ENCODE data around the gene PPP3CA. TPM values are rescaled to one million over a fixed set of nuclear protein-coding genes. Genes with fewer than 3 reads are reported as not detected.

The PPP3CA gene
- total RNA-seq, 1 experiment from 2014 or later: 15.5 TPM

DNA sequence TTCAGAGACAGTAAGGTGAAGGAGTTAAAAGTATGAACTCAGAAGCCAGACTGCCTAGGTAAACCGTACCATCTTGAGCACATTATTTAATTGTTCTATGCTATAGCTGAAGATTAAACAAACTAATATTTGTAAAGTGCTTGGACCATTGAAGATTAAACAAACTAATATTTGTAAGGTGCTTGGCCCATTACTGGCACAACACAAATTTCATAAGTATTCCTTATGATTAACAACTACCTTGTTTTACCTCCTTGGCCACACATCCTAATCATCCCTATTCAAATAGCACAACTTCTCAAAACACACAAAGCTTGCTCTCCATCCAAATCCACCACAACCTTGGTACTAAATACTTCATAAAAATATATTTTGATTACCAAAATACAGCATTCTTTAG is 137.0 kb downstream of the PPP3CA start:
- H3K36me3 ChIP-seq (ENCODE audit: low read depth, low read length): no peaks in the 10 kb centered on the region
- no peak overlapping the region for H2AFZ ChIP-seq (ENCODE audit: low read length)
- intact Hi-C loops (cut with micrococcal nuclease): no loop called here
- DNase-seq (no peak), ATAC-seq (no peak)
- H3K4me2 ChIP-seq (ENCODE audit: low read length): 0 out of 2 replicates have a peak overlapping the region, but pooled peaks have one; percentile 10
- no peaks in the 10 kb centered on the region for H4K20me1 ChIP-seq (ENCODE audit: low read length)
- ChIA-PET POLR2A (ENCODE audit: unreplicated experiment) (interaction anchor here (0.6 kb wide), 1 partner anchor 40 kb away, joined by 3 read pairs; no protein-coding TSS in a partner anchor), CTCF (no interaction called here)
- peak overlapping the region; percentile 92 for H3K27ac ChIP-seq (ENCODE audit: low read length)
- BruUV-seq (replicated peaks): no TSS peak
- H3K27me3 ChIP-seq (ENCODE audit: low read length): no peaks in the 10 kb centered on the region
- H3K9me2 ChIP-seq (replicated peaks; ENCODE audit: low read length): no peaks in the 10 kb centered on the region
- TF ChIP-seq EZH2 (IDR thresholded peaks at IDR 0.05; ENCODE audit: low read length, unreplicated experiment) (no peak), EZH2phosphoT487 (IDR thresholded peaks at IDR 0.05; ENCODE audit: borderline replicate concordance, low read length) (no peak)
- TF ChIP-seq, protein P1, sequence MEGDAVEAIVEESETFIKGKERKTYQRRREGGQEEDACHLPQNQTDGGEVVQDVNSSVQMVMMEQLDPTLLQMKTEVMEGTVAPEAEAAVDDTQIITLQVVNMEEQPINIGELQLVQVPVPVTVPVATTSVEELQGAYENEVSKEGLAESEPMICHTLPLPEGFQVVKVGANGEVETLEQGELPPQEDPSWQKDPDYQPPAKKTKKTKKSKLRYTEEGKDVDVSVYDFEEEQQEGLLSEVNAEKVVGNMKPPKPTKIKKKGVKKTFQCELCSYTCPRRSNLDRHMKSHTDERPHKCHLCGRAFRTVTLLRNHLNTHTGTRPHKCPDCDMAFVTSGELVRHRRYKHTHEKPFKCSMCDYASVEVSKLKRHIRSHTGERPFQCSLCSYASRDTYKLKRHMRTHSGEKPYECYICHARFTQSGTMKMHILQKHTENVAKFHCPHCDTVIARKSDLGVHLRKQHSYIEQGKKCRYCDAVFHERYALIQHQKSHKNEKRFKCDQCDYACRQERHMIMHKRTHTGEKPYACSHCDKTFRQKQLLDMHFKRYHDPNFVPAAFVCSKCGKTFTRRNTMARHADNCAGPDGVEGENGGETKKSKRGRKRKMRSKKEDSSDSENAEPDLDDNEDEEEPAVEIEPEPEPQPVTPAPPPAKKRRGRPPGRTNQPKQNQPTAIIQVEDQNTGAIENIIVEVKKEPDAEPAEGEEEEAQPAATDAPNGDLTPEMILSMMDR (conservative IDR thresholded peaks at IDR 0.05; ENCODE audit: low read depth, low read length): no peak
- no peaks in the 10 kb centered on the region for H3K9me3 ChIP-seq (ENCODE audit: low read length)
- no peaks in the 10 kb centered on the region for H3F3A ChIP-seq (ENCODE audit: low read length, unreplicated experiment)
- H3K4me1 ChIP-seq (ENCODE audit: insufficient read depth, low read length): peaks cover 32% of the 10 kb centered on the region
- H3K79me2 ChIP-seq (ENCODE audit: low read length): peaks cover 43% of the 10 kb centered on the region
- H3K9ac ChIP-seq (ENCODE audit: low read length): peak overlapping the region; percentile 19; the same call in 1 of the 2 replicates
- no peak overlapping the region for H3K4me3 ChIP-seq (ENCODE audit: low read length)

DNA sequence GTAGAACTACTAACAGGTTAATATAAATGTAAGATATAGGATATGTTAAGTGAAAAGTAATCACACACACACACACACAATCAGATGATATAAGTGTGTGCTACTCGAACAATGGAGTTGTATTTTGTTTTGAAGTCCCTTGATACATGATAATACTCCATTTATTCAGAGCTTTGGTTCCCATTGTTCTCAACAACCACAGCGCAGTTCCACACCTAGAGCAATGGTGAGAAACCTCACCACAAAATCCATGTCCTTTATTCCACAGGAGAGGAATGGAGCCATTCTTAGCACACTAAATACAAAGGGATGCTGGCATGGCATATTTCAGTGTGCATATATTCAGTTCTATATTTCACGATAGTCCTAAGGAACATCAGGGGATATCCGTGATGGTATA is 139.2 kb downstream of the PPP3CA start:
- Histone ChIP-seq H3K79me2 (ENCODE audit: low read length) (peaks cover 38% of the 10 kb centered on the region), H3K4me1 (ENCODE audit: insufficient read depth, low read length) (peaks cover 32% of the 10 kb centered on the region), H3K4me2 (ENCODE audit: low read length) (no peak overlapping the region), H3K9me3 (ENCODE audit: low read length) (no peaks in the 10 kb centered on the region), H3K36me3 (ENCODE audit: low read depth, low read length) (no peaks in the 10 kb centered on the region), H3K9me2 (replicated peaks; ENCODE audit: low read length) (no peaks in the 10 kb centered on the region), H3K27me3 (ENCODE audit: low read length) (no peaks in the 10 kb centered on the region), H4K20me1 (ENCODE audit: low read length) (no peaks in the 10 kb centered on the region), H3K27ac (ENCODE audit: low read length) (no peak overlapping the region), H3K9ac (ENCODE audit: low read length) (no peak overlapping the region), H3K4me3 (ENCODE audit: low read length) (no peak overlapping the region), H3F3A (ENCODE audit: low read length, unreplicated experiment) (no peaks in the 10 kb centered on the region), H2AFZ (ENCODE audit: low read length) (no peak overlapping the region)
- ChIA-PET CTCF (no interaction called here), POLR2A (ENCODE audit: unreplicated experiment) (no interaction called here)
- no TSS peak for BruUV-seq (replicated peaks)
- no peak for TF ChIP-seq EZH2phosphoT487 (IDR thresholded peaks at IDR 0.05; ENCODE audit: borderline replicate concordance, low read length)
- TF ChIP-seq, protein P1 (conservative IDR thresholded peaks at IDR 0.05; ENCODE audit: low read depth, low read length): no peak
- TF ChIP-seq EZH2 (IDR thresholded peaks at IDR 0.05; ENCODE audit: low read length, unreplicated experiment): no peak
- intact Hi-C loops (cut with micrococcal nuclease): no loop called here
- DNase-seq: no peak
- ATAC-seq: no peak

DNA sequence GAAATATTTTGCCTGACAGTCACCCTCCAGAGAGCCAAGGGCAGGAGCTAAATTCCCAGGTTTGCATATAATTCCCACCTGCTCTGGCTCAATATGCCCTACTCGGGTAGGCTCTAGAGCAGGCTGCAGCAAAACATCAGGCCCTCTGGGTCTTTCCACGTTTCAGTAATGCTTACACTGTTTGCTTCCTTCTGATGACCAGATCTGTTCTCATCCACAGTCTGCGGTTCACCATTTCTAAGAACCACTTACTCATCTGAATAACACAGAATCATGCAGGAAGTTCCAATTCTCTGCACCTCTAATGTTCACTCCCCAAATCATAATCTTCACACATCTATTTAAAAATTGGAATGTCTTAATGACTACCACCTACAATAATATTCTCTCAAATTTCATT is 141.4 kb downstream of the PPP3CA start:
- Histone ChIP-seq H3K4me2 (ENCODE audit: low read length) (no peak overlapping the region), H3K27me3 (ENCODE audit: low read length) (no peaks in the 10 kb centered on the region), H3K9me2 (replicated peaks; ENCODE audit: low read length) (no peaks in the 10 kb centered on the region), H3K9ac (ENCODE audit: low read length) (no peak overlapping the region), H2AFZ (ENCODE audit: low read length) (no peak overlapping the region), H3K79me2 (ENCODE audit: low read length) (peaks cover 43% of the 10 kb centered on the region), H3K4me3 (ENCODE audit: low read length) (no peak overlapping the region), H4K20me1 (ENCODE audit: low read length) (no peaks in the 10 kb centered on the region), H3F3A (ENCODE audit: low read length, unreplicated experiment) (no peaks in the 10 kb centered on the region), H3K9me3 (ENCODE audit: low read length) (no peaks in the 10 kb centered on the region), H3K4me1 (ENCODE audit: insufficient read depth, low read length) (peaks cover 28% of the 10 kb centered on the region), H3K27ac (ENCODE audit: low read length) (no peak overlapping the region), H3K36me3 (ENCODE audit: low read depth, low read length) (no peaks in the 10 kb centered on the region)
- peak; percentile 48 for ATAC-seq
- ChIA-PET POLR2A (ENCODE audit: unreplicated experiment) (no interaction called here), CTCF (no interaction called here)
- DNase-seq: peak; percentile 41
- no peak for TF ChIP-seq EZH2 (IDR thresholded peaks at IDR 0.05; ENCODE audit: low read length, unreplicated experiment)
- TF ChIP-seq, protein P1 (conservative IDR thresholded peaks at IDR 0.05; ENCODE audit: low read depth, low read length): no peak
- intact Hi-C loops (cut with micrococcal nuclease): no loop called here
- no TSS peak for BruUV-seq (replicated peaks)
